ENCODE measurements around the gene ACSM2A.
"Not testable (repeated sequence)": the region's sequence is repeated elsewhere in the genome, so short reads cannot be mapped to it uniquely, and the experiment has no call there.

The ACSM2A gene

DNA sequence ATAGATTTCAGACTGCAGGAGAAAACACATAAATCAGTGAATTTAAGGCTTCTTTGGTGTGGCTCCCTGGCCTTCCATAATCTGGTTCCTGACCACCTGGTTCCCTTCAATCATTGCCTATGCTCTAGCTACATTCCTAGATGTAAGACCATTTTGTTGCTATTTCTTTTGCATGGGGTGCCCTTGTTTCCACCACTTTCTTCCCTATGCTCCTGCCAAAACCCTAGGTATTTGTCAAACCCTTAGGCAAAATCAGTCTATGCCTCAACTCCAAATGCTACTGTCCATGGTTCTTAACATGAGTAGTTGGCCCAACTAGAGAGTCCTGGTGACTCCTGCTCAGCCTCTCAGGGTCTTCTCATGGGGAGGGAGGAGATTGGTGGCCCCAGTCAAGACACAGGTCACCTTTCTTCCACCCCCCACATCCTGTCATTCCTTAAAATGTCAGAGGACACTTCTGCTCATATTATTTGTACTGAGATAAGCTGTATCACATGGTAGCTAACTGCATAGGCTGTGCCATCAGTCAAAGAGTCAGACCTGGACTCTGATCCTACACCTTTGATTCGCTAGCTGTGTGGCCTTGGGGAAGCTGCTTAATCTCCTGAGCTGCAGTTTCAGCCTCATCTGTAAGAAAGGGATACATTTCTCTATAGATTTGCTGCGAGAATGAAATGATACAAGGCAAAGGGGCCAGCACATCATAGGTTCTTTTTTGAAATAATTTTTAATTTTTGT, 27.0 kb upstream of the ACSM2A start:
- H3K9ac ChIP-seq (ENCODE audit: low read length) = no peak overlapping the region
- no peaks in the 10 kb centered on the region for H3K79me2 ChIP-seq (ENCODE audit: low read length)
- no peak for DNase-seq
- H3F3A ChIP-seq (ENCODE audit: insufficient read depth, low read length) = no peaks in the 10 kb centered on the region
- H3K36me3 ChIP-seq (replicated peaks; ENCODE audit: insufficient read depth, low read length) = no peaks in the 10 kb centered on the region
- H2AFZ ChIP-seq (ENCODE audit: low read length) = no peak overlapping the region
- no peak overlapping the region for H3K4me2 ChIP-seq (ENCODE audit: low read depth, low read length)
- H3K4me3 ChIP-seq (ENCODE audit: low read length) = no peak overlapping the region
- TF ChIP-seq EZH2phosphoT487 (IDR thresholded peaks at IDR 0.05; ENCODE audit: low read length) (no peak), CTCF (IDR thresholded peaks at IDR 0.05; ENCODE audit: low read length) (no peak), EZH2 (optimal IDR thresholded peaks at IDR 0.05; ENCODE audit: low read depth, low read length) (no peak)
- H3K4me1 ChIP-seq (ENCODE audit: low read length) = no peaks in the 10 kb centered on the region
- H3K9me3 ChIP-seq (replicated peaks; ENCODE audit: insufficient read depth, low read length) = no peaks in the 10 kb centered on the region
- no peaks in the 10 kb centered on the region for H3K9me2 ChIP-seq (replicated peaks; ENCODE audit: insufficient read depth, low read length)
- no peaks in the 10 kb centered on the region for H4K20me1 ChIP-seq (ENCODE audit: insufficient read depth, low read length)
- H3K27ac ChIP-seq (ENCODE audit: low read length) = no peak overlapping the region
- no peaks in the 10 kb centered on the region for H3K27me3 ChIP-seq (replicated peaks; ENCODE audit: insufficient read depth, low read length)

- H2AFZ ChIP-seq (ENCODE audit: low read length); H3K9me3 ChIP-seq (replicated peaks; ENCODE audit: insufficient read depth, low read length); H3K4me1 ChIP-seq (ENCODE audit: low read length); H4K20me1 ChIP-seq (ENCODE audit: insufficient read depth, low read length); DNase-seq; H3K9me2 ChIP-seq (replicated peaks; ENCODE audit: insufficient read depth, low read length); H3K4me2 ChIP-seq (ENCODE audit: low read depth, low read length); H3K27ac ChIP-seq (ENCODE audit: low read length); H3K9ac ChIP-seq (ENCODE audit: low read length); H3K79me2 ChIP-seq (ENCODE audit: low read length); H3F3A ChIP-seq (ENCODE audit: insufficient read depth, low read length); H3K27me3 ChIP-seq (replicated peaks; ENCODE audit: insufficient read depth, low read length); H3K36me3 ChIP-seq (replicated peaks; ENCODE audit: insufficient read depth, low read length); H3K4me3 ChIP-seq (ENCODE audit: low read length): not testable (repeated sequence)
These were observed 23.9 kb upstream of the ACSM2A start for GRCh38 chr16:20427401-20427797.

DNA sequence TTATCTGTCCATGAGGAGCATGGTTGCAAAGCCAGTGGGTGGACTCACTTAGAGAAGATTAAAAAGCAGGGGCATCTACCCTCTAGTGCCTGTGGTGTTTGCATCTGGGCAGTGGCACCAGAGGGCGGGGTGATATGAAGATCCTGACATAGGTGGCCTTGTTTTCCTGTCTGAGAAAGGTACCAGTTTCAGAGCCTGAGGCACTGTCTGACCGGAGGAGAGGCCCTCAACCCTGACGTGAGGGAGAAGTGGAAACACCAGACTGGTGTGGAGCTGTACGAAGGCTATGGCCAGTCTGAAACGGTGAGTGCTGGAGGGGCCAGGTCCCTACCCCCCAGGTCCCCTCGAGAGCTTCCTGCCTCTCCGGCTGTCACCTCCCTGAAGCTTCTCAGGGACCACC, 21.8 kb upstream of the ACSM2A start:
- not testable (repeated sequence) for H3K4me3 ChIP-seq (ENCODE audit: low read length); H3K9me3 ChIP-seq (replicated peaks; ENCODE audit: insufficient read depth, low read length); H3K9me2 ChIP-seq (replicated peaks; ENCODE audit: insufficient read depth, low read length); H3K36me3 ChIP-seq (replicated peaks; ENCODE audit: insufficient read depth, low read length); H3K27me3 ChIP-seq (replicated peaks; ENCODE audit: insufficient read depth, low read length); H3F3A ChIP-seq (ENCODE audit: insufficient read depth, low read length); H3K27ac ChIP-seq (ENCODE audit: low read length); H3K4me1 ChIP-seq (ENCODE audit: low read length); H3K9ac ChIP-seq (ENCODE audit: low read length); H2AFZ ChIP-seq (ENCODE audit: low read length); H3K79me2 ChIP-seq (ENCODE audit: low read length); H3K4me2 ChIP-seq (ENCODE audit: low read depth, low read length); H4K20me1 ChIP-seq (ENCODE audit: insufficient read depth, low read length)
- DNase-seq = peak; percentile 31

GRCh38 chr16:20430480-20430879, 20.8 kb upstream of the ACSM2A start:
- not testable (repeated sequence) for H4K20me1 ChIP-seq (ENCODE audit: insufficient read depth, low read length); DNase-seq; H3K4me3 ChIP-seq (ENCODE audit: low read length); H3K9ac ChIP-seq (ENCODE audit: low read length); H2AFZ ChIP-seq (ENCODE audit: low read length); H3K27me3 ChIP-seq (replicated peaks; ENCODE audit: insufficient read depth, low read length); H3K27ac ChIP-seq (ENCODE audit: low read length); H3K79me2 ChIP-seq (ENCODE audit: low read length); H3F3A ChIP-seq (ENCODE audit: insufficient read depth, low read length); H3K36me3 ChIP-seq (replicated peaks; ENCODE audit: insufficient read depth, low read length); H3K9me3 ChIP-seq (replicated peaks; ENCODE audit: insufficient read depth, low read length); H3K4me1 ChIP-seq (ENCODE audit: low read length); H3K9me2 ChIP-seq (replicated peaks; ENCODE audit: insufficient read depth, low read length); H3K4me2 ChIP-seq (ENCODE audit: low read depth, low read length)

GRCh38 chr16:20430948-20431347, 20.4 kb upstream of the ACSM2A start:
- TF ChIP-seq EZH2phosphoT487 (IDR thresholded peaks at IDR 0.05; ENCODE audit: low read length) (no peak), CTCF (IDR thresholded peaks at IDR 0.05; ENCODE audit: low read length) (no peak), EZH2 (optimal IDR thresholded peaks at IDR 0.05; ENCODE audit: low read depth, low read length) (no peak)
- no peaks in the 10 kb centered on the region for H3K4me1 ChIP-seq (ENCODE audit: low read length)
- H3F3A ChIP-seq (ENCODE audit: insufficient read depth, low read length) = no peaks in the 10 kb centered on the region
- H3K27me3 ChIP-seq (replicated peaks; ENCODE audit: insufficient read depth, low read length) = no peaks in the 10 kb centered on the region
- H3K36me3 ChIP-seq (replicated peaks; ENCODE audit: insufficient read depth, low read length) = no peaks in the 10 kb centered on the region
- H3K27ac ChIP-seq (ENCODE audit: low read length) = no peak overlapping the region
- no peaks in the 10 kb centered on the region for H3K79me2 ChIP-seq (ENCODE audit: low read length)
- no peak overlapping the region for H3K4me2 ChIP-seq (ENCODE audit: low read depth, low read length)
- H2AFZ ChIP-seq (ENCODE audit: low read length) = no peak overlapping the region
- H3K9me3 ChIP-seq (replicated peaks; ENCODE audit: insufficient read depth, low read length) = no peaks in the 10 kb centered on the region
- H3K4me3 ChIP-seq (ENCODE audit: low read length) = no peak overlapping the region
- no peak overlapping the region for H3K9ac ChIP-seq (ENCODE audit: low read length)
- DNase-seq = no peak
- no peaks in the 10 kb centered on the region for H3K9me2 ChIP-seq (replicated peaks; ENCODE audit: insufficient read depth, low read length)
- H4K20me1 ChIP-seq (ENCODE audit: insufficient read depth, low read length) = no peaks in the 10 kb centered on the region

- H2AFZ ChIP-seq (ENCODE audit: low read length); H3K27ac ChIP-seq (ENCODE audit: low read length): not testable (repeated sequence)
These were observed 12.4 kb upstream of the ACSM2A start for GRCh38 chr16:20438950-20439349.

More at GRCh38 chr16:20438950-20439349, 12.4 kb upstream of the ACSM2A start:
- H3F3A ChIP-seq (ENCODE audit: insufficient read depth, low read length); H3K9ac ChIP-seq (ENCODE audit: low read length); DNase-seq; H4K20me1 ChIP-seq (ENCODE audit: insufficient read depth, low read length); H3K27me3 ChIP-seq (replicated peaks; ENCODE audit: insufficient read depth, low read length); H3K4me3 ChIP-seq (ENCODE audit: low read length); H3K4me2 ChIP-seq (ENCODE audit: low read depth, low read length); H3K4me1 ChIP-seq (ENCODE audit: low read length); H3K9me2 ChIP-seq (replicated peaks; ENCODE audit: insufficient read depth, low read length); H3K79me2 ChIP-seq (ENCODE audit: low read length); H3K9me3 ChIP-seq (replicated peaks; ENCODE audit: insufficient read depth, low read length); H3K36me3 ChIP-seq (replicated peaks; ENCODE audit: insufficient read depth, low read length): not testable (repeated sequence)

Data from MM.1S (cell line).